H1 (cell line): Measurements from ENCODE around the gene CCS. TPM values are rescaled to one million over a fixed set of nuclear protein-coding genes. Genes with fewer than 3 reads are reported as not detected.

Experiments
- CTCF ChIA-PET: fragments of 300-600 bp; sonication (Branson Sonifier 250); formaldehyde crosslinking; loops from one replicate; lab custom pipeline; 2021; ENCODE audit not compliant: partially characterized antibody; lab: Charles Lee
- POLR2A ChIA-PET: fragments of 300-600 bp; sonication (Branson Sonifier 250); formaldehyde crosslinking; loops from one replicate; lab custom pipeline; 2021; ENCODE audit warnings: inconsistent platforms; ENCODE audit not compliant: partially characterized antibody; lab: Charles Lee
- DNase-seq, 2 experiments: peaks; one replicate each; pipeline versions ENCODE4 v3.0.0 to v3.0.0-alpha.2; 2010 to 2022; ENCODE audit warnings: low spot score in 2 of 2, low read depth in 1 of 2, mixed read lengths in 1 of 2
- FAIRE-seq: peaks from 2 replicates; lab custom pipeline; 2011; peaks lifted over from hg19 to GRCh38; lab: Jason Lieb, UNC
- H2AFZ ChIP-seq: 2 replicates; pipeline ENCODE4 v1.8.1; 2012; ENCODE audit warnings: low read length, inconsistent platforms
- H2AK5ac ChIP-seq: 2 replicates; pipeline ENCODE4 v1.6.1; 2013; ENCODE audit warnings: low read depth, low read length
- H2BK120ac ChIP-seq: replicated peaks from 2 replicates; pipeline ENCODE3; 2013; ENCODE audit warnings: low read depth, low read length, inconsistent platforms
- H2BK12ac ChIP-seq: 2 replicates; pipeline ENCODE4 v1.6.1; 2013; ENCODE audit warnings: low read depth, low read length
- H2BK15ac ChIP-seq: 2 replicates; pipeline ENCODE4 v1.6.1; 2013; ENCODE audit warnings: low read length
- H2BK20ac ChIP-seq: 2 replicates; pipeline ENCODE4 v1.6.1; 2013; ENCODE audit warnings: low read length
- H2BK5ac ChIP-seq: 2 replicates; pipeline ENCODE4 v1.6.1; 2013; ENCODE audit warnings: low read depth, low read length
- H3K14ac ChIP-seq: 2 replicates; pipeline ENCODE4 v1.6.1; 2013; ENCODE audit warnings: inconsistent platforms; ENCODE audit not compliant: insufficient read length
- H3K18ac ChIP-seq: 2 replicates; pipeline ENCODE4 v1.6.1; 2013; ENCODE audit warnings: low read length; ENCODE audit errors: extremely low read depth
- H3K23ac ChIP-seq: 2 replicates; pipeline ENCODE4 v1.6.1; 2013; ENCODE audit warnings: inconsistent platforms; ENCODE audit not compliant: insufficient read length
- H3K23me2 ChIP-seq: 2 replicates; pipeline ENCODE4 v1.6.1; 2013; ENCODE audit warnings: low read depth, low read length
- H3K27ac ChIP-seq: 2 replicates; pipeline ENCODE4 v1.6.1; 2011; ENCODE audit warnings: low read depth, low read length, inconsistent platforms
- H3K27me3 ChIP-seq, 4 experiments: replicated peaks in 1 of 4; 1 replicate in 1 of 4; 2 replicates in 3 of 4; pipeline versions ENCODE4 v1.6.1 to v1.8.1; 2011 to 2013; ENCODE audit warnings: low read length in 3 of 4, mild to moderate bottlenecking in 3 of 4, inconsistent platforms in 2 of 4, mixed read lengths in 2 of 4, moderate library complexity in 1 of 4; ENCODE audit not compliant: control insufficient read depth in 3 of 4, insufficient read depth in 3 of 4; ENCODE audit errors: extremely low read depth in 1 of 4
- H3K36me3 ChIP-seq, 4 experiments: 2 replicates each; pipeline versions ENCODE4 v1.6.1 to v1.8.1; 2011 to 2013; ENCODE audit warnings: mild to moderate bottlenecking in 4 of 4, low read length in 3 of 4, moderate library complexity in 2 of 4, control low read depth in 1 of 4, inconsistent platforms in 1 of 4; ENCODE audit not compliant: insufficient read depth in 4 of 4, control insufficient read depth in 2 of 4
- H3K4ac ChIP-seq: replicated peaks from 2 replicates; pipeline ENCODE3; 2013; ENCODE audit warnings: low read length, low read depth, mixed read lengths, inconsistent platforms; ENCODE audit not compliant: insufficient read length
- H3K4me1 ChIP-seq, 4 experiments: replicated peaks in 1 of 4; 1 replicate in 1 of 4; 2 replicates in 3 of 4; pipeline versions ENCODE4 v1.6.1 to v1.8.1; 2011 to 2013; ENCODE audit warnings: low read length in 3 of 4, inconsistent platforms in 2 of 4, mixed read lengths in 1 of 4; ENCODE audit not compliant: insufficient read depth in 4 of 4, control insufficient read depth in 3 of 4
- H3K4me2 ChIP-seq, 2 experiments: 2 replicates each; pipeline versions ENCODE4 v1.6.1 to v1.8.1; 2011 to 2013; ENCODE audit warnings: low read depth in 2 of 2, low read length in 2 of 2, control low read depth in 1 of 2, inconsistent platforms in 1 of 2, mild to moderate bottlenecking in 1 of 2; ENCODE audit not compliant: insufficient read depth in 1 of 2
- H3K4me3 ChIP-seq, 4 experiments: fragments of 200-600, 300-600 bp in 1 of 4; sonication (generic), shearing (Covaris generic), sonication (Bioruptor Twin) in 1 of 4; 2 replicates each; pipeline versions ENCODE4 v1.5.1 to v1.8.1; 2011 to 2016; ENCODE audit warnings: low read length in 4 of 4, low read depth in 3 of 4, control low read depth in 2 of 4, inconsistent platforms in 2 of 4, mild to moderate bottlenecking in 2 of 4, mixed read lengths in 1 of 4, moderate library complexity in 1 of 4; ENCODE audit not compliant: insufficient read depth in 2 of 4; ENCODE audit errors: extremely low read depth in 1 of 4
- H3K56ac ChIP-seq: replicated peaks from 2 replicates; pipeline ENCODE3; 2013; ENCODE audit warnings: low read depth, mild to moderate bottlenecking, mixed read lengths, low read length, inconsistent platforms; ENCODE audit not compliant: insufficient read length
- H3K79me1 ChIP-seq: 2 replicates; pipeline ENCODE4 v1.6.1; 2013; ENCODE audit warnings: low read depth, low read length, control low read depth
- H3K79me2 ChIP-seq, 2 experiments: 2 replicates each; pipeline versions ENCODE4 v1.6.1 to v1.8.1; 2012 to 2013; ENCODE audit warnings: low read length in 2 of 2, mild to moderate bottlenecking in 2 of 2, inconsistent platforms in 1 of 2; ENCODE audit not compliant: insufficient read depth in 2 of 2, control insufficient read depth in 1 of 2
- H3K9ac ChIP-seq, 4 experiments: replicated peaks in 1 of 4; 1 replicate in 1 of 4; 2 replicates in 3 of 4; pipeline versions ENCODE4 v1.6.1 to v1.8.1; 2011 to 2013; ENCODE audit warnings: low read depth in 3 of 4, low read length in 3 of 4, control low read depth in 2 of 4, mild to moderate bottlenecking in 2 of 4, moderate library complexity in 2 of 4, inconsistent platforms in 1 of 4; ENCODE audit errors: extremely low read depth in 1 of 4
- H3K9me3 ChIP-seq, 2 experiments: 2 replicates each; pipeline versions ENCODE4 v1.6.1 to v1.8.1; 2012 to 2013; ENCODE audit warnings: mild to moderate bottlenecking in 2 of 2, moderate library complexity in 2 of 2, control low read depth in 1 of 2, inconsistent platforms in 1 of 2, low read depth in 1 of 2, low read length in 1 of 2, mixed read lengths in 1 of 2; ENCODE audit not compliant: insufficient read depth in 2 of 2
- H4K20me1 ChIP-seq, 2 experiments: replicated peaks in 1 of 2; 2 replicates each; pipeline versions ENCODE3 to v1.8.1; 2011 to 2013; ENCODE audit warnings: inconsistent platforms in 2 of 2, low read length in 2 of 2, mild to moderate bottlenecking in 1 of 2; ENCODE audit not compliant: insufficient read depth in 2 of 2, control insufficient read depth in 1 of 2
- H4K5ac ChIP-seq: 2 replicates; pipeline ENCODE4 v1.6.1; 2013; ENCODE audit warnings: low read length, low read depth, mixed read lengths, inconsistent platforms; ENCODE audit not compliant: insufficient read length
- H4K8ac ChIP-seq: 2 replicates; pipeline ENCODE4 v1.8.0; 2013; ENCODE audit warnings: mild to moderate bottlenecking, moderate library complexity, low read length, inconsistent platforms; ENCODE audit not compliant: insufficient read depth; ENCODE audit errors: extremely low read depth
- H4K91ac ChIP-seq: replicated peaks from 2 replicates; pipeline ENCODE3; 2013; ENCODE audit warnings: low read length, mixed read lengths, inconsistent platforms; ENCODE audit not compliant: insufficient read length
- BRCA1 ChIP-seq: IDR thresholded peaks from 2 replicates; pipeline ENCODE4 v1.6.1; 2012; ENCODE audit warnings: low read depth, low read length, improper control_type of control experiment
- CREB1 ChIP-seq: IDR thresholded peaks from 2 replicates; pipeline ENCODE4 v1.6.1; 2012; ENCODE audit warnings: inconsistent platforms
- HDAC6 ChIP-seq: IDR thresholded peaks from one replicate; pipeline ENCODE4 v1.7.1; 2012; ENCODE audit warnings: low read depth, mild to moderate bottlenecking, inconsistent platforms, low read length, moderate library complexity
- WGBS, 2 experiments: shearing (Covaris generic) in 1 of 2; methylation state at CpG; one replicate each; pipeline versions ENCODE4 v1.1.6 to v1.1.7; 2013 to 2015; ENCODE audit warnings: low lambda C conversion rate in 2 of 2, mixed read lengths in 2 of 2, inconsistent platforms in 1 of 2, low coverage in 1 of 2, missing lambda C conversion rate in 1 of 2; ENCODE audit not compliant: insufficient replicate concordance in 2 of 2, insufficient coverage in 1 of 2, insufficient read length in 1 of 2; ENCODE audit errors: extremely low coverage in 1 of 2, missing lambda C conversion rate in 1 of 2; 5-methylcytosine and 5-hydroxymethylcytosine counted together
- polyA plus RNA-seq, 7 experiments: library from polyadenylated mRNA; depleted of rRNA in 3 of 7; stranded (reverse) in 5 of 7; unstranded in 2 of 7; fragments of >200 nt in 5 of 7; fragments of 200-250 nt in 2 of 7; gene quantifications; 1 replicate in 5 of 7; 2 replicates in 1 of 7; 4 replicates in 1 of 7; pipeline versions ENCODE4 v1.2.1 to v1.2.3, GENCODE V29; 2011 to 2013; ENCODE audit warnings: missing spikeins in 2 of 7, mixed read lengths in 2 of 7
- total RNA-seq: library from RNA; stranded (reverse); fragmentation: NEBNext Ultra II Directional; extraction: Animal tissue kit (Norgen Biotek cat#: 25700); gene quantifications from 2 replicates; pipeline ENCODE4 v1.2.1, GENCODE V29; 2021
- TF ChIP-seq, protein P1 (sequence below): IDR thresholded peaks from 2 replicates; pipeline ENCODE4 v1.6.1; 2012; ENCODE audit warnings: low read length, inconsistent platforms

Gene CCS
- total and polyA plus RNA-seq, 2 of the 8 experiments (the other 6 are each of a cell fraction or from before 2014, with no cell fraction given): 37.1 to 37.7 TPM

DNA sequence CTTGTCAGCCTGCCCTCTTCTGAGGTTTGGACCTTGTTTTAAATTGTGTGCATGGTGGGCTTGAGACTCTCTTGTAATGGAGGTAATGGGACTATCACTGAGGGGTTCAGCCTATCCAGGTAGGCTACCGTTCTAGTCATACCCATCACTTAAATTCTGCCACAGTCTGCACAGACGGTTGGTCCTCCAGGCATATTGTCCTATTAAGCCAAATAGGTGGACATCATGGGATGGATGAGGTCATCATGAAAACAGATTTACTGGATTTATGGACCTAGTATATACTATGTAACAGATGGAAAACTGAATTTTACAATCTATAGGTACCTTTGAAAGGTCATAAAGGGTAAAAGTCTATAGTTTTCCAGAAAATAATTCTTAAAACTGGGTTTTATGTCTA lies 36.4 kb downstream of the CCS start:
- peaks cover 37 to 96% of the 10 kb centered on the region in 2 experiments for H3K79me2 ChIP-seq

More for the DNA sequence above, 36.4 kb downstream of the CCS start:
- ChIA-PET CTCF (interaction anchor here (0.6 to 2.1 kb wide), 2 partner anchors 51 to 141 kb away, joined by 3 to 7 read pairs; no protein-coding TSS in a partner anchor), POLR2A (interaction anchor here (0.6 to 66.2 kb wide), 6 partner anchors 8 to 343 kb away, joined by 3 to 2165 read pairs (median 3); partner anchors contain the start of genes ACTN3, CCDC87, CCS and RBM14)
- WGBS, 2 experiments: 87% methylated on average over 2 of the region's 2 CpGs; no CpG with 5 or more reads in 1 of the 2 experiments
- H3K27me3 ChIP-seq: no peaks in the 10 kb centered on the region
- no peak for TF ChIP-seq HDAC6
- TF ChIP-seq, protein P1, sequence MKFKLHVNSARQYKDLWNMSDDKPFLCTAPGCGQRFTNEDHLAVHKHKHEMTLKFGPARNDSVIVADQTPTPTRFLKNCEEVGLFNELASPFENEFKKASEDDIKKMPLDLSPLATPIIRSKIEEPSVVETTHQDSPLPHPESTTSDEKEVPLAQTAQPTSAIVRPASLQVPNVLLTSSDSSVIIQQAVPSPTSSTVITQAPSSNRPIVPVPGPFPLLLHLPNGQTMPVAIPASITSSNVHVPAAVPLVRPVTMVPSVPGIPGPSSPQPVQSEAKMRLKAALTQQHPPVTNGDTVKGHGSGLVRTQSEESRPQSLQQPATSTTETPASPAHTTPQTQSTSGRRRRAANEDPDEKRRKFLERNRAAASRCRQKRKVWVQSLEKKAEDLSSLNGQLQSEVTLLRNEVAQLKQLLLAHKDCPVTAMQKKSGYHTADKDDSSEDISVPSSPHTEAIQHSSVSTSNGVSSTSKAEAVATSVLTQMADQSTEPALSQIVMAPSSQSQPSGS: no peak
- no peak for TF ChIP-seq CREB1
- TF ChIP-seq BRCA1: no peak
- no peak for DNase-seq
- H3K56ac ChIP-seq: no peak overlapping the region
- H3K4ac ChIP-seq: no peak overlapping the region
- no peak overlapping the region for H4K8ac ChIP-seq
- no peak overlapping the region for H2AK5ac ChIP-seq
- no peak overlapping the region for H2BK120ac ChIP-seq
- no peak overlapping the region for H2BK15ac ChIP-seq
- H3K4me2 ChIP-seq: no peak overlapping the region
- H3K4me3 ChIP-seq: no peak overlapping the region
- H3K4me1 ChIP-seq: no peaks in the 10 kb centered on the region
- H4K5ac ChIP-seq: no peak overlapping the region
- no peak overlapping the region for H2BK5ac ChIP-seq
- no peak overlapping the region for H2AFZ ChIP-seq
- no peaks in the 10 kb centered on the region for H3K23me2 ChIP-seq
- no peak overlapping the region for H2BK20ac ChIP-seq
- peaks cover 45 to 83% (median 69%) of the 10 kb centered on the region in 4 experiments for H3K36me3 ChIP-seq
- H3K18ac ChIP-seq: no peak overlapping the region
- no peak overlapping the region for H2BK12ac ChIP-seq
- H3K9me3 ChIP-seq: no peaks in the 10 kb centered on the region
- H4K91ac ChIP-seq: no peak overlapping the region
- H3K14ac ChIP-seq: no peak overlapping the region
- no peak overlapping the region for H3K9ac ChIP-seq
- peaks cover 33% of the 10 kb centered on the region for H3K79me1 ChIP-seq
- FAIRE-seq: no peak
- no peak overlapping the region for H3K23ac ChIP-seq
- peaks cover 33 to 44% of the 10 kb centered on the region in 2 experiments for H4K20me1 ChIP-seq
- no peak overlapping the region for H3K27ac ChIP-seq
